ENCODE measurements around the gene UBE3C.
"Not testable (repeated sequence)": the region's sequence is repeated elsewhere in the genome, so short reads cannot be mapped to it uniquely, and the experiment has no call there.

Gene UBE3C

GRCh38 chr7:157152391-157152937 is 13.7 kb downstream of the UBE3C start:
- DNase-seq: no peak
- Histone ChIP-seq H3K36me3 (replicated peaks) (no peaks in the 10 kb centered on the region), H3K4me3 (ENCODE audit: low read depth, low read length) (no peak overlapping the region), H3K27ac (no peak overlapping the region), H3K27me3 (replicated peaks) (no peaks in the 10 kb centered on the region)
- no peak for TF ChIP-seq CTCF (IDR thresholded peaks at IDR 0.05; ENCODE audit: low read depth, low read length, missing control alignments)
- in situ Hi-C loops (cut with HindIII; ENCODE audit: low pct_ligation_motif_present, low sequenced_read_pairs): no loop called here

GRCh38 chr7:157153260-157153659 is 14.5 kb downstream of the UBE3C start:
- no peaks in the 10 kb centered on the region for H3K36me3 ChIP-seq (replicated peaks)
- in situ Hi-C loops (cut with HindIII; ENCODE audit: low pct_ligation_motif_present, low sequenced_read_pairs): no loop called here

GRCh38 chr7:157155959-157156358 is 17.2 kb downstream of the UBE3C start:
- Histone ChIP-seq H3K4me3 (ENCODE audit: low read depth, low read length) (no peak overlapping the region), H3K27me3 (replicated peaks) (no peaks in the 10 kb centered on the region), H3K27ac (no peak overlapping the region), H3K36me3 (replicated peaks) (no peaks in the 10 kb centered on the region)
- in situ Hi-C loops (cut with HindIII; ENCODE audit: low pct_ligation_motif_present, low sequenced_read_pairs): no loop called here
- no peak for TF ChIP-seq CTCF (IDR thresholded peaks at IDR 0.05; ENCODE audit: low read depth, low read length, missing control alignments)
- DNase-seq: no peak

More at GRCh38 chr7:157153260-157153659, 14.5 kb downstream of the UBE3C start:
- H3K27ac ChIP-seq: no peak overlapping the region
- no peaks in the 10 kb centered on the region for H3K27me3 ChIP-seq (replicated peaks)
- no peak for DNase-seq
- TF ChIP-seq CTCF (IDR thresholded peaks at IDR 0.05; ENCODE audit: low read depth, low read length, missing control alignments): no peak
- H3K4me3 ChIP-seq (ENCODE audit: low read depth, low read length): no peak overlapping the region

GRCh38 chr7:157158400-157158799 is 19.7 kb downstream of the UBE3C start:
- H3K4me3 ChIP-seq (ENCODE audit: low read depth, low read length): no peak overlapping the region
- no peaks in the 10 kb centered on the region for H3K36me3 ChIP-seq (replicated peaks)
- no peak overlapping the region for H3K27ac ChIP-seq
- DNase-seq: no peak
- no peak for TF ChIP-seq CTCF (IDR thresholded peaks at IDR 0.05; ENCODE audit: low read depth, low read length, missing control alignments)
- in situ Hi-C loops (cut with HindIII; ENCODE audit: low pct_ligation_motif_present, low sequenced_read_pairs): no loop called here
- H3K27me3 ChIP-seq (replicated peaks): no peaks in the 10 kb centered on the region

- H3K27me3 ChIP-seq (replicated peaks); H3K4me3 ChIP-seq (ENCODE audit: low read depth, low read length); DNase-seq; in situ Hi-C loops (cut with HindIII; ENCODE audit: low pct_ligation_motif_present, low sequenced_read_pairs); H3K36me3 ChIP-seq (replicated peaks); H3K27ac ChIP-seq: not testable (repeated sequence)
Measured at GRCh38 chr7:157159537-157159936, 20.8 kb downstream of the UBE3C start.

- TF ChIP-seq CTCF (IDR thresholded peaks at IDR 0.05; ENCODE audit: low read depth, low read length, missing control alignments): no peak
- DNase-seq: no peak
- no peaks in the 10 kb centered on the region for H3K27me3 ChIP-seq (replicated peaks)
- peaks cover 5% of the 10 kb centered on the region for H3K36me3 ChIP-seq (replicated peaks)
- in situ Hi-C loops (cut with HindIII; ENCODE audit: low pct_ligation_motif_present, low sequenced_read_pairs): no loop called here
- H3K4me3 ChIP-seq (ENCODE audit: low read depth, low read length): no peak overlapping the region
- H3K27ac ChIP-seq: no peak overlapping the region
Measured at GRCh38 chr7:157160433-157160832, 21.7 kb downstream of the UBE3C start.
